GM19397 (cell line): ENCODE data around the gene CPT2.

Source experiments
- ATAC-seq: cut with Tn5 transposase; IDR thresholded peaks from one replicate; pipeline ENCODE4 v1.9.1; 2021; ENCODE audit warnings: mild to moderate bottlenecking, moderate library complexity; ENCODE audit not compliant: unreplicated experiment

The CPT2 gene

DNA sequence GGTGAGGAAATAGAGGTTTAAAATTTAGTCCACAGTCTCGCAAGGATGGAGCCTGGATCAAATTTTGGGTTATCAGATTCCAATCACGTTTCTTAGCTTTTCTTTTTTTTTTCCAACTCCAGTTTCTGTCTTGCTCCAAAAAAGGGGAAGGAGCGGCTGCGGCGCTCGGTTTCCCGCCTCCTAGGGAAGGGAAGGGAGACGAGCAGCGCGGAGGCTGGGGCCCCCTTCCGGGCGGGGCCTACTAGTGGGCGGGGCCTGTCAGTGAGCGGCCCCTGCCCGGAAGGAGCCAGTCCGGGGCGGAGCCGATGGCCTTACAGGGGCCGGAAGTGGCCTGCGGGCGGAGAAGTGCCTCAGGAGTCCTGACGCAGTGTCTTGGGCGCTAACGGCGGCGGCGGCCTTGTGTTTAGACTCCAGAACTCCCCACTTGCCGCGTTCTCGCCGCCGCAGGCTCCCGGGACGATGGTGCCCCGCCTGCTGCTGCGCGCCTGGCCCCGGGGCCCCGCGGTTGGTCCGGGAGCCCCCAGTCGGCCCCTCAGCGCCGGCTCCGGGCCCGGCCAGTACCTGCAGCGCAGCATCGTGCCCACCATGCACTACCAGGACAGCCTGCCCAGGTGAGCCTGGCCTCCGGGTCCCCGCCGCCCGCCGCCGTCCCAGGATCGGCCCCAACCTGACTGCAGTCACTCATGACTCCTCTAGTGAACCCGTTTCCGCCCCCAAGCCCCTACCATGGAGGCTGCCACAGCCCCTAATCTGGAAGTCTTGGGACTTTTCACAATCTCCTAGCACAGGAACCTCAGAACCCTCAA lies at the start of gene CPT2:
Gene CPT2 (plus strand): TSS at position 340 of the 806 bp plus-strand sequence. CDS start 120 bp downstream, at position 460.
- peak; percentile 99 for ATAC-seq

DNA sequence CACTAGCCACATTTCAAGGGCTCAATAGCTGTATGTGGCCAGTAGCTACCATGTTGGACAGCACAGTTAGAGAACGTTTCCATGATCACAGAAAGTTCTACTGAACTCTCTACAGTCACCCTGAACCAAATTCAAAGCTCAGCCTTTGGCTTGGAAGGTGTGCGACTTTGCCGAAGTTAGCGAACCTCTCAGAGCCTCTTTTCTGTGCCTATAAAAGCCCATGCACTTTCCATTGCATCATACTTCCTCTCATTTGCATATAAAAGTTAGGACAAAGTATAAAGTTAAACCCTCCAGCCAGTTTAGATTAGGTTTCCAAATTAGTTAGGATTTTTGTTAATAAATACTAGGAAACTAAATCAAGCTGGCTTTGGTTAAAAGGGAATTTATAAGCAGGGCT lies 49.5 kb upstream of the CPT2 start:
- ATAC-seq: no peak

DNA sequence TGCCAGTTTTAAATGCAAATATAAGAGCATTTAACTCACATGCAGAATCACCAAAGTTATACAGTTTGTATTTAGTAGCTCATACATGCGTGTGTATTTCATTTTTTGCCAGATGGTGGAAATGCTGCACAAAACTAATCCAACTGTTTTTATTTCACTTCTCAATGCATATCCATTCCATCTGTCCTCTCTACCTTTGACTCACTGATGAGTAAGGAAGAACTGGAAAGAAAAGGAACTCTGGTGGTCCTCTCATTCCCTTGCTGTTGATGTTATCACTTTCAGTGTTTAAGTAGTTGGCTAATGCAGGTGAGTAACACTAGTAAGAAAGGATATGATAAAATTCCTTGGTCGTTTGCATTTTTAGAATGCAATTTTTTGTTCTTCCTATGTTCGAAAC lies 48.5 kb upstream of the CPT2 start:
- no peak for ATAC-seq

DNA sequence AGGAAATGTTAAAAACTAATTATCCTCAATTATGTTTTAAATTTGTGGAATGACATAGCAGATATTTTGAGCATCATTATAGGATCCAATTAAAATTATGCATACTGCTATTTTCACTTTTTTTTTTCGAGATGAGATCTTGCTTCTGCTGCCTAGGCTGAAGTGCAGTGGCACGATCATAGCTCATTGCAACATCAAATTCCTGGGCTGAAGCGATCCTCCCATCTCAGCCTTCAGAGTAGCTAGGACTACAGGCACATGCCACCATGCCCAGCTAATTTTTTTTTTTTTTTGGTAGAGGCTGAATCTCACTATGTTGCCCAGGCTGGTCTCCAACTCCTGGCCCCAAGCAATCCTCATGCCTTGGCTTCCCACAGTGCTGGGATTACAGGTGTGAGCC lies 42.9 kb upstream of the CPT2 start:
- no peak for ATAC-seq

DNA sequence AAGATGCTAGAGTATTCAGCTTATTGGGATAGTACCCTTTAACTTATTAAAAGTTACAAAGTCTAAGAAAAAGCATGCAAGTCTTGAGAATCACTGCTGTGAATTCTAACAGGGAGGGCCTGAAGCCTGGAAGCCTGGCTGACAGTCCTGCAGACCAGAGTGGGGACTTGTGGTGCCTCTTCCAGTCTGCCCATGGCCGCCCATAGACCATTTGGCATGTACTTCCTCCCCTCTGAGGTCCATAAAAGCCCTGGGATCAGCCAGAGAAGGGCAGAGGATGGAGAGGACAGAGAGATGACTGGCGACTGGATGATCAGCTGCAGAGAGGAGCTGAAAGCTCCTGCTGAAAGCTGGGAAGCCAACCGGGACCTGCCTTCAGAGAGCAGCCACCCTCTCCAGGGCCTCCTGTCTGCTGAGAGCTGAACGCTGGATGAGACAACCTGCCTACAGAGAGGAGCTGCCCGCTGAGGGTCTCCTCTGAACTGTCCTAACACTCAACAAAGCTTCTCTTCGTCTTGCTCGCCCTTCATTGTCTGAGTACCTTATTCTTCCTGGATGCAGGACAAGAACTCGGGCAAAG lies 41.7 kb upstream of the CPT2 start:
- no peak for ATAC-seq

DNA sequence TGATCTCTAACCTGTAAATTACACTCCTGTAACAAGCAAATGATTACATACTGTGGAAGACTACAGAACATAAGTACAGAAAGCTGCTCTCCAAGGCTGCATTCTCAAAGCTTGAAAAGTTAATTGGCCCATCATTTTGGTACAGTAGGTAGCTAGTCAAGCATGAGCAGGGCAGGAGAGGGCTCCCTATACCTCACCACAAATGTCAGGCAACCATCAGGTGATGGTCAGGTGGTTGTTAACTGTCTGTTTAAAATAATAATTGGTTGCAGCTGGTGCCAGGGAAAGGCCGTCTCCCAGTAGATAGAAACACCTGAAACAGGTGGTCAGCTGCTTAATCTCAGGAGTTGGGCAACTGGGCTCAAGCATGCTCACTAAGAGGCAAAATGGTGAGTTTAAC lies 41.1 kb upstream of the CPT2 start:
- no peak for ATAC-seq

DNA sequence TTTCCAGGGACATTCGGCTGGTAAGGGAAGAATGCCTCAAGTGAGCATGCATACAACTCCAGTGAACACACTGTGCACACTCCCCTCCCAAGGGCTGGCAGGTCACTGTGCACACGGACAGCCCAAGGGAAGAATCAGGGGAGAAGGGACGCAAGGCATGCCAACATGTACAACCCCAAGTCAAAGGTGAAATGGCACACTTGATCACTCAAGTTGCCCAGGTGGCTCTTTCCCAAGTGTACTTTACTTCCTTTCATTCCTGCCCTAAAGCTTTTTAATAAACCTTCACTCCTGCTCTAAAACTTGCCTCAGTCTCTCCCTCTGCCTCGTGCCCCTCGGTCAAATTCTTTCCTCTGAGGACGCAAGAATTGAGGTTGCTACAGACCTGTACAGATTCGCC lies 40.7 kb upstream of the CPT2 start:
- ATAC-seq: no peak

DNA sequence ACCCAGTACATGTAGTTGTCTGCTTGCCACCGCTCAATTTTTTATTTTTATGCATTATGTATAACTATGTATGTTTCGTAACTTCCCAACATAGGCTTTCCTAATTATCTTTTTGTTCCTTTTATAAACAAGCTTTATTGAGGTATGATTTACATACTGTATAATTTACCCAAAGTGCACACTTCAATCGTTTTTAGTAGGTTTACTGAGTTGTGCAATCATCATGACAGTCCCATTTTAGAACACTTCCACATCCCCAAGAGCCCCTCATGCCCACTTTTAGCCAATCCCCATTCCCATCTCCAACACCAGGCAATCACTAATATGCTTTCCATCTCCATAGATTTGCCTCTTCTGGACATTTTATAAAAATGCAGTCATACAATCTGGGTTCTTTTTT lies 39.8 kb upstream of the CPT2 start:
- no peak for ATAC-seq

DNA sequence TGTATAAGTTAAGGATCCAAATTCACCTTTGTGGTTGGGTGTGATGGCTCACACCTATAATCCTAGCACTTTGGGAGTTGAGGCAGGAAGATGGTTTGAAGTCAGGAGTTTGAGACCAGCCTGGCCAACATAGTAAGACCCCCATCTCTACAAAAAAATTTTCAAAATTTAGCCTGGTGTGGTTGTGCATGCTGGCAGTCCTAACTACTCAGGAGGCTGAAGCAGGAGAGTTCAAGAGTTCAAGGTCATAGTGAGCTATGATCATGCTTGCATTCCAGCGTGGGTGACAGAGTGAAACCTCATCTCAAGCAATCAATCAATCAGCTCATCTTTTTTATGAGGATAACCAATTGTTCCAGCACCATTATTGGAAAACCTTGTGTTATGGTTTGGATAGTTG lies 37.7 kb upstream of the CPT2 start:
- ATAC-seq: no peak

DNA sequence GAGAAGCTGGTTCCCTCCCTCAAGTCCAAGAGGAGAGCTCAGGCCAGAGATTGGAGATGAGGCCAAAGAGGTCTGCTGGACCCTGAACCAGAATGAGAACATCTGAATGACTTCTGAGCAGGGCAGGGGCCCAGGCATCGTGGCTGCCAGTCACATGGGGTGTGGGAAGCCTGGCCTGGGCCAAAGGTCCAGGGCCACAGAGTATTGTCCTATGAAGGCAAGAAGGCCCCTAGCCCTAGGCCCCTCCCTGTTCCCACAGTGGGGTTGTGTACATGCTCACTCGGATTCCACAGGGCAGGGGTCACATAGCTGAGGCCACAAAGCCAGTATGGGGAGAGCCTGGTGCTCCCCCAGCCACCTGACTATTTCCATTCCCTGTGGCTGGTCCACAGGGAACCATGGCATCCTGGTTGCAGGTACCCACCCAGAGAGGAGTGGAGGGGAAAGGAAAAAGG lies 35.7 kb upstream of the CPT2 start:
- no peak for ATAC-seq

DNA sequence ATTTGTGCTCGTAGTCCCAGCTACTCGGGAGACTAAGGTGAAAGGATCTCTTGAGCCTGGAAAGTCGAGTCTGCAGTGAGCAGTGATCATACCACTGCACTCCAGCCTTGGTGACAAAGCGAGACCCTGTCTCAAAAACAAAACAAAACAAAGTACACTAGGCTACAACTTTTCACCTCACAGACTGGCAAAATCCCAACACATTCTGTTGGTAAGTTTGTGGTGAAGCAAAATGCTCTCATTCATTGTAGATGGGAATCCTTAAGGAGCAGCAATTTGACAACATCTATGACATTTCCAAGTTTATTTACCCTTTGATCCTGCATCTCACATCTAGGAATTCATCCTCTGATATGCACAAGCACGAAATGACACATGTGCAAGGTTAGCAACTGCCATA lies 34.0 kb upstream of the CPT2 start:
- ATAC-seq: no peak

DNA sequence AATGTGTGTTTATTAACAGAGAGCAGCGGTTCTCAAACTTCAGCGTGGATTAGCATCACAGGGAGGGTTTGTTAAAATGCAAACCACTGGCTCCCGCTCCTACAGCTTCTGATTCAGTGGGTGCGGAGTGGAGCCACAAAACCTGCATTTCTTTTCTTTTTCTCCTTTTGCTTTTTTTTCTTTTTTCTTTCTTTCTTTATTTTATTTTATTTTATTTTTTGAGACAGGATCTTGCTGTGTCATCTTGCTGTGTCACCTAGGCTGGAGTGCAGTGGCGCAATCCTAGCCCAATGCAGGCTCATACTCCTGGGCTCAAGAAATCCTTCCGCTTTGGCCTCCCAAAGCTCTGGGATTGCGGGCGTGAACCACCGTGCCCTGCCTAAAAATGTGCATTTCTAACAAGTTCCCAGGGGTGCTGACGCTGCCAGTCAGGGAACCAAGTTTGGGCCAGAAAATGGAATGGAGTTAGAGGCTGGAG lies 33.3 kb upstream of the CPT2 start:
- ATAC-seq: no peak

DNA sequence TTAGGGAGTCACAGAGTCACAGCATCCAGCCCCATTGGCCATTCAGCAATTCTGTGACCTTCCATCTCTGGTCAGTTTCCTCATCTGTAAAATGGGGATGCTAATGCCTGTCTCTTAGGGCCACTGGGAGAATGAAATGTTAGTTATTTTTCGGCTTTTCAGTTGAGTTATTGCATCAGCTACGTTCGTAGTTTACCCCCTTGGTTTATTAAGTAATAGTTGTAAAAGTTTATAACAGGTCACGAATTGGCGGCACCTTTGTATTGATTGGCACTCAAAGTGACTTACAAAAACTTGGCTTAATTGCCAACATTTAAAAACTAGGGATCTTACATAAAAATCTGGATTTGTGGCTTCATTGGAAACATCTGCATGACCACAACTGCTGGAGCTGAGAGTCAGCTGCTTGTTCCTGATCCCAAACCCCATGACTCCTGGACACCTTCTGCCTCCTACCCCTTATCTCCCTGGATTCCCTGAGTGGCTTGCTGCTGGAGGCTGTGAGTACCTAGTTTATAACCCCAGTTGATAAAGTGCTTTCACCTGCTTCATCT lies 31.1 kb upstream of the CPT2 start:
- no peak for ATAC-seq

DNA sequence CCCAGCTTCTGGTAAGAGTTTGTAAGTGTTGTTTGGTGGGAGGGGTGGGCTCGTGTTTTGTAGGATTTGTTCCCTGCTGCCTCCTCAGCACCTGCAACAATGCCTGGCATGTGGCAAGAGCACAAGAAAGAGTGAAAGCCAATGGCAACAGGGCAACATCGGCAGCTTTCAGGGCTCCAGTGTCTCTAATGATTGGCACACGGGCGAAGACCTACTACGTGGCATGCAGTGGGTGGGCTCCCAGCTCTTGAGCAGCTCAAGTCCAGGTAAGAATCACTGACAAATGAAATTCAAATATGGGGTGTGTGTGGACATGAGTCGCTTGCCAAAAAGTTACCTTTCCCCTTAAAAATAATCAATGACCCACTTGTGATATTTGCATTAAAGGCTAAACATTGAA lies 30.3 kb upstream of the CPT2 start:
- ATAC-seq: no peak

DNA sequence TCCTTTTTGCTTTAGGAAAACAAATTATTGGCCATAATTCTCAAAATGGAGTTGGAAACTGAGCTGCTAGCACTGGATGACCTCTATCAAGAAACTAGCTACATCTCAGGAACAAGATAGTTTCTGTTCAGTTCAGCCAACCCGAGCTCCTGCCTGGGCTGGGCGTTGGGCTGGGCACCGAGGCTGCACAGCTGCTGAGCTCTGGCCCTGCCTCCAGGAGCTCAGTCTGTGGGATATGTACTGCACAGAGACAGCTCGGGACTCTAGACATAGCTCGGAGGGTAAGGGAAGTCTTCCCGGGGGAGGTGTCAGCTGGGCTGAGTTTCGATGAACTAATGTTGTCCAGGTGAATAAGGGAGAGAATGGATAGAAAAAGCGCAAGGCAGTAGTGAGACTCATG lies 29.7 kb upstream of the CPT2 start:
- ATAC-seq: no peak

DNA sequence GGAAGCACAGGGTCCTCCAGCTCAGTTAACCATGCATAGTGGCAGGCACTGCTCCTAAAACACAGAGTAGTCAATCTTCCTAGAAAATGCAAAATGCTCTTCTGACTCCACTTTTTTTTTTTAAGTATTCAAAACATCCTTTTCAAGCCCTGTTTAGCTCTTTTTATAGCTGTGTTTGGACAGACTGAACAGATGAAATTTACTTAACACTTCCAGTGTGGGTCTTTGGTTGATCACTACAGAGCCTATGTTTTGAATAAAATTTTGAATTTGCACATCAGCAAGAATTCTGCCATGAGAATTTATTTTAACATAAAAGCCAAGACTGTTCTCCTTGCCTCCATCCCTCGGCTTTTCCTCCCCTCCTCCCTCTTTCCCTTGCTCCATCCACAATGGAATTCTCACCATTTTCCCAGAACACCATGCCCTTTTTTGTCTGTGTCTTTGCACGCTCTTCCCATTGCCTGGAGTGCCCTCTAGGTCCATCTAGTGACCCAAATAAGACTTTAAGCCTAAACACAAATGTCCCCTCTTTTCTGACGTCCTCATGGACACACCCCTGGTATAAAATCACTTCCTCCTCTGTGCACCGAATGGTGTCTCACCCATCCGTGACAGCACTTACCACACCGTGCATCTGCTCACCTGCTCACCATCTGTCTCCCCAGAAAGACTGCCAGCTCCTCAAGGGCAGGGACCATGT lies 24.0 kb upstream of the CPT2 start:
- ATAC-seq: no peak

DNA sequence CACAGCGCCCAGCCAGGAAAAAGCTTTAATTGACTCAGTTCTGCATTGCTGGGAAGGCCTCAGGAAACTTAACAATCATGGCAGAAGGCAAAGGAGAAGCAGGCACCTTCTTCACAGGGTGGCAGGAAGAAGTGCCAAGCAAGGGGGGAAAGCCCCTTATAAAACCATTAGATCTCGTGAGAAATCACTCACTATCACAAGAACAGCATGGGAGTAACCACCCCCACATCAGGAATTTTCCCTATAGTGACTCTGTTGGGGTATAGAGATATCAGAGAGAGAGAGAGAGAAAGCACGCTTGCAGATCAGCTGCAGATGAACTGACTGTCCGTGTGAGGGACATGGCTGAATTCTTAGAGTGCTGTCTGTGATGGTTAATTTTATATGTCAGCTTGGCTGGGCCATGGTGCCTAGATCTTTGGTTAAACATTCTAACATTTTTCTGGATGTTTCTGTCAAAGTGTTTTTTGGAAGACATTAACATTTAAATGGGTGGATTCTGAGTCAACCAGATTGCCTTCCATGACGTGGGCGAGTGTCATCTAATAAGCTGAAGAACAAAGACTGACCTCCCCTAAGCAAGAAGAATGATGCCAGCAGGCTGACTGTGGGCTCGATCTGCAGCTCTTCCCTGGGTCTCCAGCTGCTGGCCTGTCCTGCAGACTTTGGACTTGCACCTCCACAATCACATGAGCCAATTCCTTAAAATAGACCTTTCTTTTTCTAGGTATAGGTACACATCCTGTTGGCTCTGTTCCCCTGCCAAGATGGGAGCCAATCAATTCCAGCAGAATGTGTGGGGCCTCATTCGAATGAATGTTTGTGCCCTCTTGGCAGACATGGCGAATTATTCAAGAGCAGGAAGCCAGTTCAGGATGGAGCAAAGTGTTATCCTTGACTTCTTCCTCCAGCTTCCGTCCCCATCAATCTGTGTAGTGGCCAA lies 21.4 kb upstream of the CPT2 start:
- ATAC-seq: no peak

DNA sequence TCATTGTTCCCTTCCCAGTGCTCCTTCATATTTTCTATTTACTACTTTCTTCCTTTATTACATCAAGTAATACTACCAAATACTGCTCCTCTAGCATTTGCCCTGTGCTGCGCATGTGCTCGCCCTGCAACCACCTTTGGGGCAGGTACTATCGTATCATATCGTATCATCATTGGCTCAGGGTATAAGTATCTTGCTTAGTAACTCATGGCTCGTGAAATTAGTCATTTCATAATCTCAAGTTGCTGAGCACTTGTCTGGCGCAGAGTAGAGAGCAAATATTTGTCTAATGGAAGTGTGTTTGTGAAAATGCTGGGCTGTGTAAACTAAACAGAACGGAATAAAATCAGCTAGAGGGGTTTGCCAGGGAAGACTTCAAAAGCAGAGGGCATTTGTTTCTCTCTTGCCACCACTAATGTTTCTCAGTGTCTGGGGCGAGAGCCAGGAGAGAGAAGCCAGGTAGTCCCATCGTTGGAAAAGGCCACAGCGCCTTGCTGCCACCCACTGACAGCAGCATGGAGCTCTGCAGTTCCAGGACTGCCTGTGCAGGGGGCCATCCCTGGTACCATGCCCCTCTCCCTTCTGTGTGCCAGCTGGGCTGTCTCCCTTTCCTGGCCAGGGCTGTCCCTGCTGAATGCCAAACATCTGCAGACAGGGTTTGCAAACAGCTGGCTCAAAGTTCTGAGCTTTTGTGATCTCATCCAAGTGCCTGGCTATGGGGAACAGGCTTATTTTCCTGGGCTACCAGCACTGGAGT lies 20.0 kb upstream of the CPT2 start:
- no peak for ATAC-seq

DNA sequence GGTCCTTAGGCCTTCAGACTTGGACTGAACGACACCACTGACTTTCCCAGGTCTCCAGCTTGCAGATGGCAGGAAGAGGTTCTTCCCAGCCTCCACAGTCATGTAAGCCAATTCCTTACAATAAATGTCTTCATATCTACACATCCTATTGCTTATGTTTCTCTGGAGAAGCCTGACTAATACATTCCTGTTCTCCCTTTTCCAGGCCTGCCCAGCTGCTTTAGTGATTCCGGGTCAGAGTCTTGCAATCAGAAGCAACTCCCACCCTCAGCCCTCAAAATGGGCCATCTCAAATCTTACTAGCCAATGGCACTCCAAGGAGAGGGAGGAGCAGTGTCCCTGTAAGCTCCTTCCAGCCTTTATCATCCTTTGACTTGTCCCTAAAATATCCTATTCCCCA lies 16.4 kb upstream of the CPT2 start:
- ATAC-seq: no peak

DNA sequence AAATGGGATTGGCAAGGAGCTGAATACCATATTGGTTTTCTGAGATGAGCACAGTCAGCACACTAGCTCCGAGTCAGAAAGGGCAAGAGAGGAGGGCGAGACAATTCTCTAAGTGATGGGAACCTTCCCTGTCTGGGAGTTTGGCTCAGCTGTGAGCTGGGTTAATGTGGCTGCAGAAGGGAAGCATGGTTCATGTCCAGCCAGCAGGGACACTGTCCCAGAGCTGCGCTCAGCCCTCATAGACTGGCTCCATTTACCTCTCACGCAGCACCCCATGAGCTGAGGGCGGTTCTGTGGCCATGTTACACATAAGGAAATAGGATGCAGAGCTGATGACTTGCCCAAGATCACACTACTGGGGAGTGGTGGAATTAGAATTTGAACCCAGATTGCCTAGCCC lies 15.7 kb upstream of the CPT2 start:
- ATAC-seq: no peak
